ENCODE data around the gene CKAP2.
"Not testable (repeated sequence)": the region's sequence is repeated elsewhere in the genome, so short reads cannot be mapped to it uniquely, and the experiment has no call there.

The CKAP2 gene

GRCh38 chr13:52468487-52468886 lies 13.2 kb downstream of the CKAP2 start:
- POLR2A ChIA-PET; H3K4me1 ChIP-seq (ENCODE audit: control extremely low read depth in 1 of 4, control insufficient read depth in 4 of 4, insufficient read depth in 4 of 4, low read length in 3 of 4); H3K27ac ChIP-seq (ENCODE audit: insufficient read depth in 1 of 2, low read depth in 1 of 2, low read length in 2 of 2, poor library complexity in 1 of 2, severe bottlenecking in 2 of 2); CTCF ChIA-PET; DNase-seq; H3K9me3 ChIP-seq (ENCODE audit: control extremely low read depth in 1 of 5, control insufficient read depth in 4 of 5, insufficient read depth in 2 of 5, low read depth in 1 of 5, low read length in 4 of 5); H3K27me3 ChIP-seq (replicated peaks in 2 of 5; ENCODE audit: control insufficient read depth in 4 of 5, insufficient read depth in 5 of 5, low read length in 4 of 5); H3K4me3 ChIP-seq (ENCODE audit: control insufficient read depth in 1 of 7, extremely low read depth in 1 of 7, insufficient read depth in 4 of 7, low read depth in 2 of 7, low read length in 6 of 7): not testable (repeated sequence)
- H3K36me3 ChIP-seq (ENCODE audit: control insufficient read depth in 4 of 4, insufficient read depth in 4 of 4, low read length in 3 of 4), result peaks cover 26 to 69% (median 41%) of the 10 kb centered on the region in 4 experiments
- WGBS (ENCODE audit: insufficient coverage), result no CpG with 5 or more reads among the region's 2 CpGs

- peaks cover 0 to 10% (median 6%) of the 10 kb centered on the region in 4 experiments for H3K36me3 ChIP-seq (ENCODE audit: control insufficient read depth in 4 of 4, insufficient read depth in 4 of 4, low read length in 3 of 4)
- 100% methylated on average over 3 of the region's 7 CpGs for WGBS (ENCODE audit: insufficient coverage)
- H3K4me3 ChIP-seq (ENCODE audit: control insufficient read depth in 1 of 7, extremely low read depth in 1 of 7, insufficient read depth in 4 of 7, low read depth in 2 of 7, low read length in 6 of 7); POLR2A ChIA-PET; H3K27ac ChIP-seq (ENCODE audit: insufficient read depth in 1 of 2, low read depth in 1 of 2, low read length in 2 of 2, poor library complexity in 1 of 2, severe bottlenecking in 2 of 2); H3K27me3 ChIP-seq (replicated peaks in 2 of 5; ENCODE audit: control insufficient read depth in 4 of 5, insufficient read depth in 5 of 5, low read length in 4 of 5); DNase-seq; H3K9me3 ChIP-seq (ENCODE audit: control extremely low read depth in 1 of 5, control insufficient read depth in 4 of 5, insufficient read depth in 2 of 5, low read depth in 1 of 5, low read length in 4 of 5); CTCF ChIA-PET; H3K4me1 ChIP-seq (ENCODE audit: control extremely low read depth in 1 of 4, control insufficient read depth in 4 of 4, insufficient read depth in 4 of 4, low read length in 3 of 4): not testable (repeated sequence)
Observed at GRCh38 chr13:52480677-52481428, 25.6 kb downstream of the CKAP2 start.

GRCh38 chr13:52487078-52487477 lies 31.8 kb downstream of the CKAP2 start:
- H3K4me3 ChIP-seq (ENCODE audit: control insufficient read depth in 1 of 7, extremely low read depth in 1 of 7, insufficient read depth in 4 of 7, low read depth in 2 of 7, low read length in 6 of 7); DNase-seq; H3K27me3 ChIP-seq (replicated peaks in 2 of 5; ENCODE audit: control insufficient read depth in 4 of 5, insufficient read depth in 5 of 5, low read length in 4 of 5); H3K27ac ChIP-seq (ENCODE audit: insufficient read depth in 1 of 2, low read depth in 1 of 2, low read length in 2 of 2, poor library complexity in 1 of 2, severe bottlenecking in 2 of 2); POLR2A ChIA-PET; H3K36me3 ChIP-seq (ENCODE audit: control insufficient read depth in 4 of 4, insufficient read depth in 4 of 4, low read length in 3 of 4); H3K4me1 ChIP-seq (ENCODE audit: control extremely low read depth in 1 of 4, control insufficient read depth in 4 of 4, insufficient read depth in 4 of 4, low read length in 3 of 4); H3K9me3 ChIP-seq (ENCODE audit: control extremely low read depth in 1 of 5, control insufficient read depth in 4 of 5, insufficient read depth in 2 of 5, low read depth in 1 of 5, low read length in 4 of 5); CTCF ChIA-PET: not testable (repeated sequence)
- no CpG with 5 or more reads among the region's 2 CpGs for WGBS (ENCODE audit: insufficient coverage)

- CTCF ChIA-PET; H3K27me3 ChIP-seq (replicated peaks in 2 of 5; ENCODE audit: control insufficient read depth in 4 of 5, insufficient read depth in 5 of 5, low read length in 4 of 5); POLR2A ChIA-PET; H3K4me1 ChIP-seq (ENCODE audit: control extremely low read depth in 1 of 4, control insufficient read depth in 4 of 4, insufficient read depth in 4 of 4, low read length in 3 of 4); H3K9me3 ChIP-seq (ENCODE audit: control extremely low read depth in 1 of 5, control insufficient read depth in 4 of 5, insufficient read depth in 2 of 5, low read depth in 1 of 5, low read length in 4 of 5); H3K4me3 ChIP-seq (ENCODE audit: control insufficient read depth in 1 of 7, extremely low read depth in 1 of 7, insufficient read depth in 4 of 7, low read depth in 2 of 7, low read length in 6 of 7); H3K36me3 ChIP-seq (ENCODE audit: control insufficient read depth in 4 of 4, insufficient read depth in 4 of 4, low read length in 3 of 4); H3K27ac ChIP-seq (ENCODE audit: insufficient read depth in 1 of 2, low read depth in 1 of 2, low read length in 2 of 2, poor library complexity in 1 of 2, severe bottlenecking in 2 of 2); DNase-seq: not testable (repeated sequence)
- no CpG with 5 or more reads among the region's 22 CpGs for WGBS (ENCODE audit: insufficient coverage)
Observed at GRCh38 chr13:52488763-52489162, 33.5 kb downstream of the CKAP2 start.

- H3K4me3 ChIP-seq (ENCODE audit: control insufficient read depth in 1 of 7, extremely low read depth in 1 of 7, insufficient read depth in 4 of 7, low read depth in 2 of 7, low read length in 6 of 7); POLR2A ChIA-PET; H3K27ac ChIP-seq (ENCODE audit: insufficient read depth in 1 of 2, low read depth in 1 of 2, low read length in 2 of 2, poor library complexity in 1 of 2, severe bottlenecking in 2 of 2); H3K9me3 ChIP-seq (ENCODE audit: control extremely low read depth in 1 of 5, control insufficient read depth in 4 of 5, insufficient read depth in 2 of 5, low read depth in 1 of 5, low read length in 4 of 5); H3K36me3 ChIP-seq (ENCODE audit: control insufficient read depth in 4 of 4, insufficient read depth in 4 of 4, low read length in 3 of 4); DNase-seq; CTCF ChIA-PET; H3K27me3 ChIP-seq (replicated peaks in 2 of 5; ENCODE audit: control insufficient read depth in 4 of 5, insufficient read depth in 5 of 5, low read length in 4 of 5); H3K4me1 ChIP-seq (ENCODE audit: control extremely low read depth in 1 of 4, control insufficient read depth in 4 of 4, insufficient read depth in 4 of 4, low read length in 3 of 4): not testable (repeated sequence)
- no CpG with 5 or more reads among the region's 5 CpGs for WGBS (ENCODE audit: insufficient coverage)
Observed at GRCh38 chr13:52491015-52491414, 35.7 kb downstream of the CKAP2 start.

GRCh38 chr13:52494241-52494640 lies 39.0 kb downstream of the CKAP2 start:
- H3K27me3 ChIP-seq (replicated peaks in 2 of 5; ENCODE audit: control insufficient read depth in 4 of 5, insufficient read depth in 5 of 5, low read length in 4 of 5); DNase-seq; H3K4me3 ChIP-seq (ENCODE audit: control insufficient read depth in 1 of 7, extremely low read depth in 1 of 7, insufficient read depth in 4 of 7, low read depth in 2 of 7, low read length in 6 of 7); CTCF ChIA-PET; POLR2A ChIA-PET; H3K9me3 ChIP-seq (ENCODE audit: control extremely low read depth in 1 of 5, control insufficient read depth in 4 of 5, insufficient read depth in 2 of 5, low read depth in 1 of 5, low read length in 4 of 5); H3K4me1 ChIP-seq (ENCODE audit: control extremely low read depth in 1 of 4, control insufficient read depth in 4 of 4, insufficient read depth in 4 of 4, low read length in 3 of 4); H3K27ac ChIP-seq (ENCODE audit: insufficient read depth in 1 of 2, low read depth in 1 of 2, low read length in 2 of 2, poor library complexity in 1 of 2, severe bottlenecking in 2 of 2); H3K36me3 ChIP-seq (ENCODE audit: control insufficient read depth in 4 of 4, insufficient read depth in 4 of 4, low read length in 3 of 4): not testable (repeated sequence)
- 100% methylated on average over 1 of the region's 5 CpGs for WGBS (ENCODE audit: insufficient coverage)

- H3K27me3 ChIP-seq (replicated peaks in 2 of 5; ENCODE audit: control insufficient read depth in 4 of 5, insufficient read depth in 5 of 5, low read length in 4 of 5); H3K4me3 ChIP-seq (ENCODE audit: control insufficient read depth in 1 of 7, extremely low read depth in 1 of 7, insufficient read depth in 4 of 7, low read depth in 2 of 7, low read length in 6 of 7); H3K27ac ChIP-seq (ENCODE audit: insufficient read depth in 1 of 2, low read depth in 1 of 2, low read length in 2 of 2, poor library complexity in 1 of 2, severe bottlenecking in 2 of 2); DNase-seq; CTCF ChIA-PET; POLR2A ChIA-PET; H3K4me1 ChIP-seq (ENCODE audit: control extremely low read depth in 1 of 4, control insufficient read depth in 4 of 4, insufficient read depth in 4 of 4, low read length in 3 of 4); H3K36me3 ChIP-seq (ENCODE audit: control insufficient read depth in 4 of 4, insufficient read depth in 4 of 4, low read length in 3 of 4); H3K9me3 ChIP-seq (ENCODE audit: control extremely low read depth in 1 of 5, control insufficient read depth in 4 of 5, insufficient read depth in 2 of 5, low read depth in 1 of 5, low read length in 4 of 5): not testable (repeated sequence)
- WGBS (ENCODE audit: insufficient coverage), result no CpG with 5 or more reads among the region's 3 CpGs
Observed at GRCh38 chr13:52497979-52498378, 42.7 kb downstream of the CKAP2 start.
